Measurements from ENCODE around the gene LRRFIP1. TPM values are rescaled to one million over a fixed set of nuclear protein-coding genes. Genes with fewer than 3 reads are reported as not detected.

Gene LRRFIP1
- total and polyA plus RNA-seq, 8 donors = 104 to 160 (median 122) TPM

DNA sequence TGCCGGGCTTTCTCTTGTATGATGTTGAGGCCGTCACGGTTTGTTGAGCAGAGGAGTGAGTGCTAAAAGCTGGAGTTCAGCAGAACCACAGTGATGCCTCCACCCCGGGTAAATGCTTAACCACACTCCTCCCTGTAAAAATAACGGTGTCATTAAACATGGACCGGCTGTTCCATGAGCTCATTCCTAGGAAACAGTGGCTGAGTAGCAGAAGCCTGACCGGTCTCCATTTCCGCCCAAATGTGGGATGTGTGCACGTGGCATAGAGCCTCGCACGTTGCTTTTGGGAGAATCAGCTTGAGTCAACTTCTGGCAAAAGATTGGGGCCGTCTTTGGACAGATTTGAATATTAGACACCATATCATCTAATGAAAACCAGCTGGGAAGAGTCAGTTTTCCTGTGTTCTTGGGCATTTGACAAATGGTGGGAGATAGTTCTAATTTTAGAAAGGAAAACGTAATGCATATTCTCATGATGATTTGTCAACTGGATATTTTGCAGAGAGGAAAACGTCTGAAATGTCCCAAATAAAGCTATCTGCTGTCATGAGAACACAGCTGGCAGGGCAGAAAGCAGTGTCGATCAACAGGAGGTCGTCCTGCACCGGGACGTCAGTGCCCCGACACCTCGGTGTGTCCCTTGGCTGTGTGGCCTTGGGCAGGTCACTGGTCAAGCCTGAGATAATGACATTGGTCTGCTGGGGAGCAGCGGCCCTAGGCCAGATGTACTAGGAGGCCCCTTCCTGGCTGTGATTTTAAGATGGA lies 42.4 kb downstream of the LRRFIP1 start:
- peak in 3 of 4 donors; percentile 73 to 97 (median 96) for DNase-seq
- intact Hi-C loops (cut with DNase I) = loop anchor here in 1 of 2 donors (5.0 kb wide), 1 partner anchor 72 kb away; no protein-coding TSS in a partner anchor
- TF ChIP-seq, protein P1, sequence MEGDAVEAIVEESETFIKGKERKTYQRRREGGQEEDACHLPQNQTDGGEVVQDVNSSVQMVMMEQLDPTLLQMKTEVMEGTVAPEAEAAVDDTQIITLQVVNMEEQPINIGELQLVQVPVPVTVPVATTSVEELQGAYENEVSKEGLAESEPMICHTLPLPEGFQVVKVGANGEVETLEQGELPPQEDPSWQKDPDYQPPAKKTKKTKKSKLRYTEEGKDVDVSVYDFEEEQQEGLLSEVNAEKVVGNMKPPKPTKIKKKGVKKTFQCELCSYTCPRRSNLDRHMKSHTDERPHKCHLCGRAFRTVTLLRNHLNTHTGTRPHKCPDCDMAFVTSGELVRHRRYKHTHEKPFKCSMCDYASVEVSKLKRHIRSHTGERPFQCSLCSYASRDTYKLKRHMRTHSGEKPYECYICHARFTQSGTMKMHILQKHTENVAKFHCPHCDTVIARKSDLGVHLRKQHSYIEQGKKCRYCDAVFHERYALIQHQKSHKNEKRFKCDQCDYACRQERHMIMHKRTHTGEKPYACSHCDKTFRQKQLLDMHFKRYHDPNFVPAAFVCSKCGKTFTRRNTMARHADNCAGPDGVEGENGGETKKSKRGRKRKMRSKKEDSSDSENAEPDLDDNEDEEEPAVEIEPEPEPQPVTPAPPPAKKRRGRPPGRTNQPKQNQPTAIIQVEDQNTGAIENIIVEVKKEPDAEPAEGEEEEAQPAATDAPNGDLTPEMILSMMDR (IDR thresholded peaks at IDR 0.05) = no peak

DNA sequence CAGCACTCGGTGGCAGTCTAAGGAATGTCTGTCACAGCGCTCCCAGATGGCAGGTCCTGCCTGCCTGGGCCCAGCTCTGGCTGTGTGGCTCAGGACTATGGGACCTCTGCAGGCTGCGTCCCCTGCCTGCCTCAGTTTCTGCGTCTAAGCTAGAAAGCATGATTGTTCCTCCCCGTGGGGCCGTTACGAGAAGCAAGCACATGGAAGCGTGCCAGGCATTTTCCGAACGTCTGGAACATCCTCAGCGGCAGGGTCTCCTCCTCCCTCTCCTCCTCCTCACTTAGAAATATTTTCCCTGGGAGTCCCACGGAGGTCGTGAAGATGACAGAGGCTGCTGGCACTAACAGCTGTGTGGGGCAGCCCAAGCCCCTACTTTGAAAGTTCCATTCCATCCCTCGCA lies 43.3 kb downstream of the LRRFIP1 start:
- Histone ChIP-seq H3K27ac (peak overlapping the region in 1 of 2 donors; percentile 37), H3K36me3 (no peaks in the 10 kb centered on the region), H3K4me3 (no peak overlapping the region), H3K9me3 (no peaks in the 10 kb centered on the region), H3K4me1 (peaks cover 26 to 30% of the 10 kb centered on the region in 2 donors), H3K27me3 (no peaks in the 10 kb centered on the region)
- intact Hi-C loops (cut with DNase I) = loop anchor here in 1 of 2 donors (5.0 kb wide), 1 partner anchor 72 kb away; no protein-coding TSS in a partner anchor
- no peak for ATAC-seq
- TF ChIP-seq, protein P1 (IDR thresholded peaks at IDR 0.05) = no peak
- DNase-seq = no peak

More for the DNA sequence above, 42.4 kb downstream of the LRRFIP1 start:
- Histone ChIP-seq H3K27ac (peak overlapping the region in 1 of 2 donors; percentile 37), H3K9me3 (no peaks in the 10 kb centered on the region), H3K4me3 (no peak overlapping the region), H3K4me1 (peaks cover 18 to 22% of the 10 kb centered on the region in 2 donors), H3K36me3 (no peaks in the 10 kb centered on the region), H3K27me3 (no peaks in the 10 kb centered on the region)
- ATAC-seq = peak; percentile 52

DNA sequence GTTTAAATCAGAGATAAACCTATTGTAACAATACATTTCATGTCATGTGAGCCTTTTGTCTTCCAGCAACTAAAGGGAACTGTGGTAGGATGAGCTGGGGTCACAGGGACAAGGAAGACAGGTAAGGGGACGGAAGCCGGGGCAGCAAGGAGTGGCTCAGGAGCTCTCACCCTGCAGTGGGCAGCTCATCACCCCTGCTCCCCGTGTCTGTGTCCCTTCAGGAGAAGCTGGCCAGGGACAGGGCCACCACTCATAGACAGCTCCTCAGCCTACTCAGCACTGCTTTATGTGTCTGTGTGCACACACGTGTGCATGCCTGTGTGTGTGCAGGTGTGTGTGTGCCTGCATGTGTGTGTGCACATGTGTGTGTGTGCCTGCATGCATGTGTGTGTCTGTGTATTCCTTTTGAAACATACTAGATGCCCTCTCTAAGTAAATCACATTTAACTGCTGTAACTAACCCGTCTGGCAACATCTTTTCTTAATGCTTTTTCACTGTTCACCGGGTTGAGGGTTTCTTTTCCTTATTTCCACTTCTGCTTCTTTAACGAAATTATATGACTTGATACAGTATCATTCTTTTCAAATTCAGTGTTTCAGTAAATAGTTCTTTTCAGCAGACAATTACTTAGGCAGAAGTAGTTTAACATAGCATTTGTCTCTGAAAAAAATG lies 44.2 kb downstream of the LRRFIP1 start:
- Histone ChIP-seq H3K9me3 (no peaks in the 10 kb centered on the region), H3K27me3 (no peaks in the 10 kb centered on the region), H3K27ac (no peak overlapping the region), H3K4me1 (peaks cover 35 to 39% of the 10 kb centered on the region in 2 donors), H3K4me3 (no peak overlapping the region), H3K36me3 (no peaks in the 10 kb centered on the region)
- ATAC-seq (no peak), DNase-seq (no peak)
- TF ChIP-seq, protein P1 (IDR thresholded peaks at IDR 0.05) = no peak
- intact Hi-C loops (cut with DNase I) = loop anchor here in 1 of 2 donors (5.0 kb wide), 1 partner anchor 71 kb away; no protein-coding TSS in a partner anchor

DNA sequence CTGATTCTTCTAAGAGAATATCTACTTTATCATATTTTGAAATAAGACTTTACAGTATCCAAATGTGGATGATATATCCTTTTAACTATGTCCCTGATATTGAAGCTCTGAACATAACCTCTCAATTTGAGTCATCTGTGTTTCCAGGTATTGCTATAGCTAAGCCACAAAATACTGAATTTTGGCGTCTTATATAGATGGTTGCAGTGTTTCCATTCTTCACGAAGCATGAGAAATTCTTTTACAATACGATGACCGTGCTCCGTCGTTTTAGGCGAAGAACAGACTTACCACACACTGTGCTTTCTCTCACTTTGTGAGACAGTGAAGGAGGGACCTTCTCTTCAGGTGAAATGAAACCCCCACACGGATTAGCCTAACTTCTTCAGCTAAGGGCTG lies 45.3 kb downstream of the LRRFIP1 start:
- Histone ChIP-seq H3K4me1 (peaks cover 42 to 51% of the 10 kb centered on the region in 2 donors), H3K36me3 (no peaks in the 10 kb centered on the region), H3K4me3 (peak overlapping the region in 1 of 2 donors; percentile 40), H3K27me3 (no peaks in the 10 kb centered on the region), H3K9me3 (no peaks in the 10 kb centered on the region), H3K27ac (peak overlapping the region in 1 of 2 donors; percentile 97)
- TF ChIP-seq, protein P1 (IDR thresholded peaks at IDR 0.05) = no peak
- ATAC-seq (no peak), DNase-seq (no peak)
- intact Hi-C loops (cut with DNase I) = loop anchor here in 1 of 2 donors (5.0 kb wide), 1 partner anchor 70 kb away; no protein-coding TSS in a partner anchor
